ENCODE measurements around the gene CHP1. TPM values are rescaled to one million over a fixed set of nuclear protein-coding genes. Genes with fewer than 3 reads are reported as not detected.

Gene CHP1
- total RNA-seq, 2 donors from 2014 or later, result 61.0 to 87.9 TPM

GRCh38 chr15:41283653-41284426 is 52.8 kb downstream of the CHP1 start:
- 0% methylated on average over 16 to 44 of the region's 61 CpGs for WGBS, 2 donors

GRCh38 chr15:41284427-41285177 is 53.5 kb downstream of the CHP1 start:
- ATAC-seq (peak; percentile 20), DNase-seq (peak; percentile 43 to 56 (median 52))
- intact Hi-C loops (cut with DNase I), result no loop called here
- peaks cover 30% of the 10 kb centered on the region for H3K4me1 ChIP-seq
- H3K27ac ChIP-seq, result peak overlapping the region; percentile 92 to 99 (median 95)
- H3K27me3 ChIP-seq, result no peaks in the 10 kb centered on the region
- TF ChIP-seq POLR2A (IDR thresholded peaks at IDR 0.05), result no peak
- no peak for TF ChIP-seq CTCF (IDR thresholded peaks at IDR 0.05)
- peak overlapping the region; percentile 86 to 100 for H3K4me3 ChIP-seq
- H3K9me3 ChIP-seq, result no peaks in the 10 kb centered on the region
- H3K36me3 ChIP-seq (replicated peaks in 1 of 2; ENCODE audit: insufficient read depth in 1 of 2, low read depth in 2 of 2), result peaks cover 0 to 14% of the 10 kb centered on the region in 2 donors
- 0 to 1% methylated on average over 20 of the region's 20 CpGs for WGBS, 2 donors

More at GRCh38 chr15:41283653-41284426, 52.8 kb downstream of the CHP1 start:
- peak overlapping the region; percentile 92 to 99 (median 95) for H3K27ac ChIP-seq
- DNase-seq, result peak; percentile 98 to 99 (median 99)
- peak; percentile 99 for ATAC-seq
- intact Hi-C loops (cut with DNase I), result no loop called here
- H3K4me3 ChIP-seq, result peak overlapping the region; percentile 86 to 100
- H3K27me3 ChIP-seq, result no peaks in the 10 kb centered on the region
- H3K36me3 ChIP-seq (replicated peaks in 1 of 2; ENCODE audit: insufficient read depth in 1 of 2, low read depth in 2 of 2), result peaks cover 0 to 19% of the 10 kb centered on the region in 2 donors
- no peaks in the 10 kb centered on the region for H3K9me3 ChIP-seq
- peaks cover 30% of the 10 kb centered on the region for H3K4me1 ChIP-seq
- TF ChIP-seq POLR2A (IDR thresholded peaks at IDR 0.05), result peak; percentile 86 to 92 (median 92)
- TF ChIP-seq CTCF (IDR thresholded peaks at IDR 0.05), result no peak

- H3K9me3 ChIP-seq, result no peaks in the 10 kb centered on the region
- peak overlapping the region in 3 of 4 donors; percentile 92 to 99 (median 96) for H3K27ac ChIP-seq
- peaks cover 0 to 14% of the 10 kb centered on the region in 2 donors for H3K36me3 ChIP-seq (replicated peaks in 1 of 2; ENCODE audit: insufficient read depth in 1 of 2, low read depth in 2 of 2)
- H3K4me3 ChIP-seq, result no peak overlapping the region
- no peaks in the 10 kb centered on the region for H3K27me3 ChIP-seq
- intact Hi-C loops (cut with DNase I), result no loop called here
- peaks cover 30% of the 10 kb centered on the region for H3K4me1 ChIP-seq
- WGBS, 2 donors, result 44 to 57% methylated on average over 7 of the region's 7 CpGs
- no peak for TF ChIP-seq CTCF (IDR thresholded peaks at IDR 0.05)
- no peak for TF ChIP-seq POLR2A (IDR thresholded peaks at IDR 0.05)
- DNase-seq (no peak), ATAC-seq (no peak)
Measured at GRCh38 chr15:41285285-41285684, 54.2 kb downstream of the CHP1 start.

GRCh38 chr15:41286665-41287333 is 55.7 kb downstream of the CHP1 start:
- 90 to 99% methylated on average over 6 of the region's 6 CpGs for WGBS, 2 donors
- peaks cover 30% of the 10 kb centered on the region for H3K4me1 ChIP-seq
- H3K9me3 ChIP-seq, result no peaks in the 10 kb centered on the region
- ATAC-seq, result no peak
- intact Hi-C loops (cut with DNase I), result no loop called here
- no peak overlapping the region for H3K27ac ChIP-seq
- peaks cover 0 to 14% of the 10 kb centered on the region in 2 donors for H3K36me3 ChIP-seq (replicated peaks in 1 of 2; ENCODE audit: insufficient read depth in 1 of 2, low read depth in 2 of 2)
- no peak overlapping the region for H3K4me3 ChIP-seq
- H3K27me3 ChIP-seq, result no peaks in the 10 kb centered on the region
- TF ChIP-seq POLR2A (IDR thresholded peaks at IDR 0.05), result no peak
- no peak for TF ChIP-seq CTCF (IDR thresholded peaks at IDR 0.05)
- no peak for DNase-seq

Measured in body of pancreas (tissue), 4 donors.